MCF 10A (cell line): ENCODE data around the gene SURF1. TPM values are rescaled to one million over a fixed set of nuclear protein-coding genes. Genes with fewer than 3 reads are reported as not detected.

ENCODE experiments used
- BruUV-seq: library from RNA; stranded (reverse); fragments of 400-500 nt; replicated peaks from 2 replicates; lab custom pipeline; 2021; lab: Mats Ljungman, UMichigan
- CTCF ChIA-PET: fragments of 300-600 bp; sonication (Branson Sonifier 250); formaldehyde crosslinking; extraction: SDS; loops from one replicate; lab custom pipeline; 2021; ENCODE audit warnings: antibody characterized with exemption, inconsistent platforms; lab: Yijun Ruan, JAX
- POLR2A ChIA-PET: fragments of 300-600, 350-650 bp; sonication (Branson Sonifier 250); formaldehyde crosslinking; extraction: SDS; loops from one replicate; lab custom pipeline; 2020; ENCODE audit warnings: antibody characterized with exemption, inconsistent platforms; lab: Yijun Ruan, JAX
- DNase-seq: peaks from one replicate; pipeline ENCODE4 v3.0.0-alpha.2; 2018; ENCODE audit not compliant: unreplicated experiment
- H3K27ac Mint-ChIP-seq: one replicate; pipeline ENCODE4 v1.8.0; 2022; ENCODE audit warnings: mild to moderate bottlenecking, low read depth, mixed read lengths; ENCODE audit not compliant: unreplicated experiment
- H3K27me3 Mint-ChIP-seq: one replicate; pipeline ENCODE4 v1.8.0; 2022; ENCODE audit warnings: mixed read lengths; ENCODE audit not compliant: insufficient read depth, unreplicated experiment
- H3K36me3 Mint-ChIP-seq: one replicate; pipeline ENCODE4 v1.8.0; 2022; ENCODE audit warnings: mild to moderate bottlenecking, moderate library complexity, mixed read lengths; ENCODE audit not compliant: insufficient read depth, unreplicated experiment
- H3K4me1 Mint-ChIP-seq: one replicate; pipeline ENCODE4 v1.8.0; 2022; ENCODE audit warnings: mixed read lengths; ENCODE audit not compliant: insufficient read depth, unreplicated experiment
- H3K4me3 Mint-ChIP-seq: one replicate; pipeline ENCODE4 v1.8.0; 2022; ENCODE audit warnings: mild to moderate bottlenecking, moderate library complexity, mixed read lengths; ENCODE audit not compliant: unreplicated experiment
- H3K9me3 Mint-ChIP-seq: one replicate; pipeline ENCODE4 v1.8.0; 2022; ENCODE audit warnings: mixed read lengths; ENCODE audit not compliant: unreplicated experiment
- CTCF ChIP-seq: fragments of 200-600 bp; IDR thresholded peaks from one replicate; pipeline ENCODE4 v1.8.0; 2022; ENCODE audit warnings: antibody characterized with exemption, mild to moderate bottlenecking; ENCODE audit not compliant: unreplicated experiment
- intact Hi-C: fragments of 100-400 bp; cut with micrococcal nuclease; formaldehyde crosslinking; loops from 2 replicates; pipeline ENCODE4 v1.14.1; 2022
- total RNA-seq: library from RNA; stranded (reverse); gene quantifications from 2 replicates; pipeline ENCODE4 v1.2.3, GENCODE V29; 2022

Gene SURF1
- total RNA-seq, 1 experiment from 2014 or later: 31.2 TPM

GRCh38 chr9:133403766-133404453 is 47.6 kb upstream of the SURF1 start:
- TF ChIP-seq CTCF: peak; percentile 55
- POLR2A ChIA-PET: interaction anchor here (0.6 to 1.5 kb wide), 3 partner anchors 25 to 50 kb away, joined by 3 read pairs; no protein-coding TSS in a partner anchor
- Mint-ChIP-seq H3K4me3 (no peak overlapping the region), H3K36me3 (peaks cover 50% of the 10 kb centered on the region), H3K4me1 (no peaks in the 10 kb centered on the region), H3K27me3 (no peaks in the 10 kb centered on the region), H3K27ac (no peak overlapping the region), H3K9me3 (no peaks in the 10 kb centered on the region)
- CTCF ChIA-PET: interaction anchor here (0.5 to 1.8 kb wide), 10 partner anchors 8 to 68 kb away, joined by 3 to 6 read pairs (median 3); partner anchors contain the start of genes STKLD1 and SURF6
- DNase-seq: peak; percentile 46
- intact Hi-C loops: no loop called here
- no TSS peak for BruUV-seq

GRCh38 chr9:133402689-133403088 is 46.4 kb upstream of the SURF1 start:
- no peak for DNase-seq
- no TSS peak for BruUV-seq
- ChIA-PET CTCF (interaction anchor here (0.7 to 1.8 kb wide), 6 partner anchors 9 to 217 kb away, joined by 3 to 6 read pairs (median 4); partner anchors contain the start of gene STKLD1), POLR2A (interaction anchor here (0.6 kb wide), 1 partner anchor 29 kb away, joined by 7 read pairs; no protein-coding TSS in a partner anchor)
- H3K27ac Mint-ChIP-seq: no peak overlapping the region
- TF ChIP-seq CTCF: no peak
- no peaks in the 10 kb centered on the region for H3K9me3 Mint-ChIP-seq
- H3K4me1 Mint-ChIP-seq: no peaks in the 10 kb centered on the region
- intact Hi-C loops: no loop called here
- H3K36me3 Mint-ChIP-seq: peaks cover 38% of the 10 kb centered on the region
- H3K27me3 Mint-ChIP-seq: peaks cover 2% of the 10 kb centered on the region
- H3K4me3 Mint-ChIP-seq: no peak overlapping the region

- BruUV-seq: no TSS peak
- ChIA-PET POLR2A (no interaction called here), CTCF (interaction anchor here (1.1 to 1.8 kb wide), 2 partner anchors 24 to 216 kb away, joined by 3 to 6 read pairs; no protein-coding TSS in a partner anchor)
- Mint-ChIP-seq H3K4me1 (no peaks in the 10 kb centered on the region), H3K36me3 (peaks cover 30% of the 10 kb centered on the region), H3K27me3 (peaks cover 12% of the 10 kb centered on the region), H3K4me3 (no peak overlapping the region), H3K9me3 (no peaks in the 10 kb centered on the region), H3K27ac (no peak overlapping the region)
- intact Hi-C loops: no loop called here
- no peak for DNase-seq
- no peak for TF ChIP-seq CTCF
Observed at GRCh38 chr9:133401588-133401987, 45.3 kb upstream of the SURF1 start.

GRCh38 chr9:133400292-133400691 is 44.0 kb upstream of the SURF1 start:
- intact Hi-C loops: no loop called here
- no peak for DNase-seq
- CTCF ChIA-PET: no interaction called here
- no peaks in the 10 kb centered on the region for H3K4me1 Mint-ChIP-seq
- BruUV-seq: no TSS peak
- POLR2A ChIA-PET: interaction anchor here (1.1 kb wide), 1 partner anchor 18 kb away, joined by 3 read pairs; no protein-coding TSS in a partner anchor
- TF ChIP-seq CTCF: no peak
- H3K27me3 Mint-ChIP-seq: peaks cover 25% of the 10 kb centered on the region
- no peak overlapping the region for H3K4me3 Mint-ChIP-seq
- peaks cover 21% of the 10 kb centered on the region for H3K36me3 Mint-ChIP-seq
- H3K9me3 Mint-ChIP-seq: no peaks in the 10 kb centered on the region
- H3K27ac Mint-ChIP-seq: no peak overlapping the region
